NOMO-1 (cell line): ENCODE results near the gene ZNF787.

ENCODE experiments used
- DNase-seq, 2 experiments: peaks; one replicate each; lab custom pipeline; 2025; ENCODE audit not compliant: unreplicated experiment in 2 of 2; lab: John Stamatoyannopoulos, UW

Gene ZNF787

DNA sequence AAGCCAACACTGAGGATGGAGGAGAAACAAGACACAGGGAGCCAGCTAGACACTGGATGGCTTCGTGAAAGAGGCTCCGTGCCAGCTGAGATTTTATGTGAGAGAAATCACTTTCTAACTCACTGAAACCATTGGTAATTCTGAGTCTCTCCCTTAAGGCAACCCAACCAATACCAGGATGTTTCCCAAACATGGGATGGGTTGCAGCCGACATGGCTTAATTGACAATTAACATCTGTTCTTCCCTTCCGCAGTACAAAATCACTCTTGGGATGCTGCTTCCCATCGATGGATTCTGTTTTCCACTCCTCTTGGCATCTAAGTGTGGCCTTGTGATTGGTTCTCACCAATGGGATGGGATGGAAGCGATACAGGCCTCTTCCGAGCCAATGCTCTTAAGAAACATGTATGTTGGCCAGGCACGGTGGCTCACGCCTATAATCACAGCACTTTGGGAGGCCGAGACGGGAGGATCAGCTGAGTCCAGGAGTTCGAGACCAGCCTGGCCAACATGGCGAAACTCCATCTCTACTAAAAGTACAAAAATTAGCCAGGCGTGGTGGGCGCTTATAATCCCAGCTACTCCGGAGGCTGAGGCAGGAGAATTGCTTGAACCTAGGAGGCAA is 2.3 kb upstream of the ZNF787 start:
- DNase-seq = no peak

DNA sequence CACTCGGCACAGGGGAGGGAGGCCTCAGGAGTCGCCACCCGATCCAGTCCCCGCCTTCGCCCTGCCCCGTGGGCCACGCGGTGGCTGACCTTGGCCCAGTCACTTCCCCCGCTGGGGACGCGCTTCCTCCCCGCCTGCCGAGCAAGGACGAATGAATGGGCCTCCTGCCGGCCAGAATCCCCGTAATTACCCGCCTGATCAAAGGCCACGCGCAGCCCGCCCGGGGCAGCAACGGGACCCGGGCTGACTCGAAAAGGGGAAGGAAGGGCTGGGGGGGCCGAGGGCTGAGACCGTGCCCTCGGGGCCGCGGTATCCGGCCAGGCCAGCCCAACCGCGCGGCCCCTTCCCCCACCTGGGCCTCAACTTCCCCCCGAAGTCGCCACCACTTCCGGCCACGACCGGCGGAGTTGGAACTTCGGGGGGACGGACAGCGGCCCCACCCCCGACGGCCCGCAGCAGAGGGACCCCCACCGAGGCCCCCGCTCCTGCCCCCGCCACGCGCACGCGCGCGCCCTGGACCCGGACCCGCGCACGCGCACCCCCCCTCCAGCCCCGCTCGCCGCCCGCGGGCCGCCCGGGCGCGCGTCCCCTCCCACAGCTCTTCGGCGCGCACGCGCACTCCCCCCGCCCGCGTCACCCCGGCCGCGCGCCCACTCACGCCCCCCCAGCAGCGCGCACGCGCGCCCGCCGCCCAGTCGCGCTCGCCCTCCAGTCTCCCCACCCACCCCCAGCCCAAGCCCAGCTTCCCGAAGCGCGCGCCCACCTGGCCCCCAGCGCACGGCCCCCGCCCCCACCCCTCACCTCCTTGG is 520 bp downstream of the ZNF787 start:
- DNase-seq = peak; percentile 86 to 89

DNA sequence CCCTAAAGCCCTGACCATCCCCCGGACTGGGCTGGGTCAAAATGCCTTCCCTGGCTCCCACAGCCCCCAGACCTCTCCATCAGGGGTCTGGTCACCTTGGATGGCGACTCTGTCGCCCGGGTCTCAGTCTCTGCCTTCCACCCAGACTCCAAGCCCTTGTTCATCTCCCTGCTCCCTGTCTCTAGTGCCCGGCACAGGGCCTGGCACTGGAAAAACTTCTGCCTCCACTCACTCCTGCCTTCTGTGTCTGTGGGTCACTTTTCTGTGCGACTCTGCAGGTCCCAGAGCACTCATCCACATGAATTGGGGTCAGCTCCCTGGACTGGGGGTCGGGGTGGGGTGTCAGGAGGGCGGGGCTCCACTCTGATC is 1.1 kb downstream of the ZNF787 start:
- DNase-seq = no peak

DNA sequence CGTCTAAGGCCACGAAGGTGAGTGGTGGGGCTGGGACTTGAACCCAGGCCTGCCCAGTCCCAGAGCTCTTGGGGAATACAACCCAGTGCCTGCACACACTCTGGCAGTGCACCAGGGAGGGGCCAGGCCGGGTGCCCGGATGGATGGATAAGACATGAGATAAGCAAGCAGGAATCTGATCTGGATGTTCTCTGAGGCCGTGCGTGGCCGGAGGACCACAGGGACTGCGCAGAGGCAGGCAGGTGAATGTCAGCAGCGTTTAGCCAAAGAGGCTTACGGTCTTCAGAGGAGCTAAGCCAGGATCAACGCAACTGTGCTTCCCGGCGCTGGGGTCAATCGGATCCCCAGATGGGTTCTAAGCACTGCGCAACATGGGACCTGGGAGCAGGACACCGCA is 1.5 kb downstream of the ZNF787 start:
- DNase-seq = no peak

DNA sequence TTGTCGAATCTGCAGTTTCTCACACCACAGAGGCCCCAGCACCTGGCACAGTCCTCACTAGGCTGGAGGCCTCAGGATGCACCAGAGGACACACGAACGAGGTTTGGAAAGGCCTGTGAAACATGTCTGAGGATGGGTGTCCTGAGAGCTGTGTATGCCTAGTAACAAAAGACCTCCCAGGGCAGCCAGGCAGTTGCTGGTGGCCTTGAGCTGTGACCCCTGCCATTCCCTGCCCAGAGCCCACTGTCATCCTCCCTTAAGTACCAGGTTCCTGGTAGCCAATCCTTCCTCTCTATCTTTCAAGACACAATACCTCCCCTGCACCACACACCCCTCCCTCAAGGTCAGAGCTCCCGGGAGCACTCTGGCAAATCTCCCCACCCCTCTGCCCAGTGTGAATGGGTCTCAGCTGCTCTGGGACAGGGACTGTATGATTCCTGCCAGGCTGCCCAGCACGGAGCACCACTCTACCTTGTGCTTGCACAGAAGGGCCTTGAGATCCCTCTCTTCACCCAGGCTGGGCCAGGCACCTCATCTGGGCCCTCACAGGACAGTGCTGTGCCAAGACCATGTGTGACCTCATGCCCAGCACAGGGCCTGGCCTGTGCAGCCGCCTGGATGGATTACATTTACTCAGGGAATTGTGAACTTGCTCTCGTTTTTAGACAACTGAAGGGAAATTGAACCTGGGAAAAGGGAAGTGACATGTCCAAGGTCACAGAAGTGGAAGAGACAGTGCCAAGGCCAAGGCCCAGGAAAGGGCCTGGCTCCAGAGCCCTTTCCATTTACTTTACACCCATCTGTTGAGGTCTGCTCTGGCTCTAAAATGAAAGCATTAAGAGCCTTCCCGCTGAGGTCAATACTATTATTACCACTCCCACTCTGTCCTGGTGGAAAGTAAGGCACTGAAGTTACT is 2.2 kb downstream of the ZNF787 start:
- no peak for DNase-seq

DNA sequence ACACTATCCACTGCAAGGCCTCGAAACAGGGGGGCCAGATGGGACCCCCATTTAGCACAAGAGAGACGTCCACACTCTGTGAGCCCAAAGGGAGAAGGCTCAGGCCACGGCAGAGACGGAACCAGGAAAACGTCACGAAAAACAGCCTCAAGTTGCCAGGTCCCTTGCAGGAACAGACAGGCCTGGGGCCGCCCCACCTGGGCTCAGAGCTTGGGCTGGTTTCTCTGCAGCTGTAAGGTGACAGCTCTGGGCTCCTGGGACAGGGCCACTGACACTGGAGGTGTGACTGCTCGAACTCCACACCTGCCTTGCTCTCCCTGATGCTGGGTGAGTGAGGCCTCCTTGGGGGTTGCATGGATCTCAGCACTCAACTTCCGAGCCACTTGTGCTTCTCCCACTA is 3.2 kb downstream of the ZNF787 start:
- no peak for DNase-seq

DNA sequence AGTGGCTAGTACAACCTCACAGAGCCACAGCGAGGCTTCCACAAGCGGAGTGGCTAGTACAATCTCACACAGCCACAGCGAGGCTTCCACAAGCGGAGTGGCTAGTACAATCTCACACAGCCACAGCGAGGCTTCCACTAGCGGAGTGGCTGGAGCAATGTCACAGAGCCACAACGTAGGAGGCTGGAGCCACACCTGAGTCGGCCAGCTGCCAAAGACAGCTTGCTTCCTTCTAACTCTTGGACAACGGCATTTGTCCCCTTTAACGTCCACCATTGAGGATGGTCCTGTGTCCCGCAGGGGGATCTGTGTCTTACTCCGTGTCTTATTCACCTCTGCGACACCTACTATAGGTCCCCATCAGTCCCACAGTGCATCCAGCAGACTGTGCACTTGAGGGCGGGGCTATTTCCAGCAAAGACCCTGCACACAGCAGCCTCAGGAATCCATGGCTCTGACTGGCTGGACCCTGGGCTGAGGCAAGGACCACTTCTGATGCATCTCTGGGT is 3.7 kb downstream of the ZNF787 start:
- DNase-seq = no peak

DNA sequence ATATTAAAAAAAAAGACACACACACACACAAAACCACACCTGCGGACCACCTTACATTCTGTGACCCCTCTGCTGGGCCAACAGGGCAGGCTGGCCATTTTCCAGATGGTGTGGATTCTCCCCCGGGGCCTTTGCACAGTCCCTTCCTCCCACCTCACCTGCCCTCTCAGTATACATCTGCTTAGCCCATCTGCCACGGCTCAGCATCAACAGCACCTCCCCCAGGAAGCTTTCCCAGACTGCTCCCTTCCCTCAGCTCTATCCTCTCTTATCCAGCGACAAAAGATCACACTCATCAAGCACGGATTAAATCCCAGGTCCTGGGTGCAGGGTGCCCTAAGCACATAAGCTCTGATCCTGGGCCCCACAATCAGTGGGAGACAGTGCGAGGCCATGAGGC is 4.5 kb downstream of the ZNF787 start:
- DNase-seq = no peak

DNA sequence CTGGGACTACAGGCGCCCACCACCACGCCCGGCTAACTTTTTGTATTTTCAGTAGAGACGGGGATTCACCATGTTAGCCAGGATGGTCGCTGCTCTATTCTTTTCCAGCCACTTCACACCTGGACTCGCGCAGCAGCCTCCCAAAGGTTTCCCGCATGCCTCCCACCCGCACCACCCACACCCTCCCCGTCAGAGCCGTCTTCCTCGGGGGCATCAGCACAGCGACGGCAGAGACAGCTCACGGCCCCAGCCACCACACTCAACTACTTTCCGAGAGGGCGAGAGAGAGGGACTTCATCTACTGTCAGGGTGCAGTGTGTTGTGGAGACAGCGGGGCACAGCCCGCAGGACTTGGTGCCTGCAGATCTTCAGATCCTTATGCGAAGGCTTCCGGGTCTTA is 5.6 kb downstream of the ZNF787 start:
- DNase-seq = no peak

DNA sequence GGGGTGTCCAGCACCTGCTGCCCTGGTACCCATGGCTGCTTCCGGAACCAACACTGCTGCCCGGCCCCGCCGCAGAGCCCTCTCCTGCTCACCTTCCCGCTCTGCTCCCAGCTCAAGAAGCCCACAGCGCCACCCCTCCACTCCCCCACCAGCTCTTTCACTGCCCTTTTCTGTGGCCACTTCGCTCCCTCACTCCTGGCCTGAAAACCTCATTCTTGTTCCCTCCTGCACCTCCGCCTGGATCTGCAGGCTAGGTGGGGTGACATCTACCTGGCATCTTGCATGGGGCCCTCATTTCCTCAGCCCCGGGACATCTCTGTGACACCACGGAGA is 6.4 kb downstream of the ZNF787 start:
- DNase-seq = no peak

DNA sequence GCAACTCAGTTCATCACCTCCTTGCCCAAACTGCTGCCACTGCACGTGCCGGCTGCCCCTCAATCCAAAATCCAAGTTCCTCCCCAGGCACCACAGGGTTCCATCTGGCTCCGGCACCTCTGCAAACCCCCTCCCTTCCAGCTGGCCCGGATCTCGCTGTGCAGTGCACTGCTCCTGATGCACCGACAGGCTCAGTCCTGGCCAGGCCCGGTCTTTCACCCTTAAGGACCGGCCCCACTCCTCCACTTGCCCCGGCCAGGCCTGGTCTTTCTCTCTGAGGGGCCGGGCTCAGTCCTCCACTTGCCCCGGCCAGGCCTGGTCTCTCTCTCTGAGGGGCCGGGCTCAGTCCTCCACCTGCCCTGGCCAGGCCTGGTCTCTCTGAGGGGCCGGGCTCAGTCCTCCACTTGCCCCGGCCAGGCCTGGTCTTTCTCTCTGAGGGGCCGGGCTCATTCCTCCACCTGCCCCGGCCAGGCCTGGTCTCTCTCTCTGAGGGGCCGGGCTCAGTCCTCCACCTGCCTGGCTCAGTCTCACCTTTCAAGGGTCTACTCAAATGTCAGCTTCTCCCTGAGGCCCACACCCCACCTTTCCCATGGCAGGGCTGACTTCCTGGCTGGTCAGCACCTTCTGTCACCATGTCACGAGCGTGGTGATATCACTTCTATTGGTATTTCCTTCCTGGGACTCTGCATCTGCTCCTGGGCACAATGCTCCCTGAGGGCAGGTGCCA is 6.9 kb downstream of the ZNF787 start:
- DNase-seq = no peak

DNA sequence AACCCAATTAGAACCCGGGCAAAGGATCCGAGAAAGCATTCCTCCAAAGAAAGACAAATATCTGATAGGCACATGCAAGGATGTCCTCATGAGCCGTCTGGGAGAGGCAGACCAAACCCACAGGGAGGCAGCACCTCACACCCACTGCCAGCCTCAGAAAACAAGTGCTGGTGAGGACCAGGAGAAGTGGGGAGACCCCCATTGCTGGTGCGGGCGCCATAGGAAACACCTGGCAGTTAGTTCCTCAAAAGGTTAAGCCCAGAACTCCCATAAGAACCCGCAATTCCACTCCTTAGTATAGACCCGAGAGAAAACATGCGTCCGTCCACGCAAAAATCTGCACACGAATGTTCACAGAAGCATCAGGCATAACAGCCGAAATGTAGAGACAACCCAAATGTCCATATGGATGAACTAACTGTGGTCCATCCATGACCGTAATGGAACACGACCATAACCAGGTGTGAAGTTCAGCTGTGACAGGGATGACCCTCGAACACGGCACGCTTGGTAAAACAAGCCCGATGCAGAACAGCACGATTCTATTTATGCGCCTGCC is 7.9 kb downstream of the ZNF787 start:
- no peak for DNase-seq

DNA sequence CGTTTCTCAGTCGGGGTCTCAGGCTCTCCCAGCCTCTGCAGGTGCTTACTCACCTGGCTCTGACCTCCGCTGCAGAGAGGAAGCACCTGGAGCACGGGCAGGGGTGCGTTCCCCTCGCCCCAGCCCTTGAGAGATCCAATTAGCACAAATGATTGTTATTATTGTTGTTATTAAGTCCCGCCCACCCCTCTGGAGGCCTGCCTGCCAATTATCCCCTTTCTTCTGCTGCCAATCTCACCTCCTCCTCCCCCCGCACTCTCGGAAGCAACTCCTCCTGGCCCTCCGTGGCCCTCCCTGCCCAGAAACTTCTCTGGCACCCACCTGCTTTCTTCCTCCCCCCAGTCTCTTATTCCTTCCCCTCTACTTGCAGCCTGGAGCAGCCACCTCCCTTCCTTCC is 8.8 kb downstream of the ZNF787 start:
- DNase-seq = no peak

DNA sequence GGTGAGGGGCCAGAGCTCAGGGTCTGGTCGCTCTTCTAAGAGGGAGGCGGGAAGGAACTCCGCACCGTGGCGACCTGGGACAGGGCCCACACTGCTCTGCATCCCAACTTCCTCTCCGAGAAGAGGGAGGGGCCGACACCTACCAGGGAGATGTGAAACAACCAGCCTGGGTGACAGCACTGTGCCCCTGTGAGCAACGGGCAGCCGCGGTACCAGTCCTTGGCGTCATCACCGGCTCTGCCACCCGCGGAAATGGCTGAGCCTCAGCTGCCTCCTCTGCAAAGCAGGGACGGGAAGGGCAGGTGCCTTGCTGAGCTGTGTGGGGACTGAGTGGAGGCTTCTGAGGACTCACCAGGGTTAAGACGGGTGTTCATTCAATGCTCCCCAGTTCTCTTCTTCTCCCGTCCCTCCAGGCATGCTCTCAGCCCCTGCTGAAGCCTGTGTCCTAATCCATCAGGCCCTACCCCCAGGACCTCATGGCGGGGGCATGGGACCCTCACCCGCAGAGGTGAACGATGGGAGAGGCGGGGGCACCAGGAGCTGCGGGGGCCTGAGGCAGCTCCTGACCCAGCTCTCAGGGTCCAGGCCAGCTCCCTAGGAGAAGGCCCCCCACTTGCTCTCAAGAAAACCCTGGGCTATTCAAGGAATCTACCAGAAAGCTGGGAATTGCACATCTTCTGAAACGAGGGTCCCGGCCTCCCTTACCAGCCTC is 9.3 kb downstream of the ZNF787 start:
- DNase-seq = peak; percentile 52 to 76

DNA sequence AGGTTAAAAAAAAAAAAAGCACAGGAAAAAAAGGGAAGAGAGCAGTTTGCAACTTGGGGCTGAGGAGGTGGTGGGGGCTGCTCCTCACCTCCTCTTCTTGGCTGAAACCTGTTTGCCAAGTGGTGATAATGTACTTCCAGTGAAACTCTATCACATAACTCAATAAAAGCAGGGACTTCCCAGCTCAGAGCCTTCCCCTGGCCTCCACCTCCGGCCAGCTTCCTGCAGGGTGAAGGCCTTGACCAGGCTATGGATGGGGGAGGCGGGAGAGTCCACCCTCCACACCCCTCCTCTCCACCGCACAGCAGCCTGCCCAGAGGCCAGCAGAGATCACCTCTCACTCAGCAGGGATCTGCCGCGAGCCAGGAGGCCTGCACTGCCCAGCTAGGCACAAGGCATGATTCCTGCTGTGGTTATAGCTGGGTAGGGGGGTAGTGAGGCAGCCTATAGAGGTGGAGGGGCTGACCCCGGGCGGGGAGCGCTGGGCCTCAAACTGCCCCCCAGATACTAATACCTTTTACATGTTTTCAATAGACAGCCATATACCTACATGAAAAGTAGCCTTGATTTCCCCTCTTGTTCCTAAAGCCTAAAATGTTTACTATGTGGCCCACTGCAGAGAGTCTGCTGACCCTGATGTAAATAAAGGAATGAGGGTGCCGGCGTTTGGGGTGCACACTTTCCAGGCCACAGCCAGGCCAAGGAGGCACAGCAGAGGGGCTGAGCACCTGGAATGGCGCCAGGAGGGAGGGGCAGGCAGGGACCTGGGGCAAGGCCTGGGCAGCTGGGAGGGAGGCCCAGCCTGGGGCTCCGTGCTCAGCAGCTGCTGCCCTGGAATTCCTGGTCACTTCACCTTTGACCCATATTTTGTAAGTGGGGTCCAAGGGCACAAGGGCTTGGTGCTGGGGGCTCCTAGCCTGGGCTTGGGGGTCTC is 10.3 kb downstream of the ZNF787 start:
- DNase-seq = no peak

DNA sequence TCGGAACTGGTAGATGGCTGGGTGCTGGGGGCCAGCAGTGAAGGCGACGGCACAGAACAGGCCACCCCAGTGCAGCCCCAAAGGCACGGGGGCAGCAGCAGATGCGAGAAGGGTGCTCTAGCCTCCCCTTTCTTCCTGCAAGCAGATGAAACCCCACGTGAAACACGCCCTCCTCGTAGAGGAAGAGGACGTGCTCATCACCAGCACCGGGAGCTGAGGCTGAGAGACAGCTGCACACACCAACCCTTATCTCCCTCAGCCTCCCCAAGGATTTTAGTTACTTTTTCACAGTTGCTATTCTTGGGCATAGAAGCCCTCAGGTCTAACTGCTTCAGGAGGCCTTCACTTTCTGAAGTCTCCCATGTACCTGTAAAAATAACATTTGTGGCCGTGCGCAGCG is 11.9 kb downstream of the ZNF787 start:
- no peak for DNase-seq

DNA sequence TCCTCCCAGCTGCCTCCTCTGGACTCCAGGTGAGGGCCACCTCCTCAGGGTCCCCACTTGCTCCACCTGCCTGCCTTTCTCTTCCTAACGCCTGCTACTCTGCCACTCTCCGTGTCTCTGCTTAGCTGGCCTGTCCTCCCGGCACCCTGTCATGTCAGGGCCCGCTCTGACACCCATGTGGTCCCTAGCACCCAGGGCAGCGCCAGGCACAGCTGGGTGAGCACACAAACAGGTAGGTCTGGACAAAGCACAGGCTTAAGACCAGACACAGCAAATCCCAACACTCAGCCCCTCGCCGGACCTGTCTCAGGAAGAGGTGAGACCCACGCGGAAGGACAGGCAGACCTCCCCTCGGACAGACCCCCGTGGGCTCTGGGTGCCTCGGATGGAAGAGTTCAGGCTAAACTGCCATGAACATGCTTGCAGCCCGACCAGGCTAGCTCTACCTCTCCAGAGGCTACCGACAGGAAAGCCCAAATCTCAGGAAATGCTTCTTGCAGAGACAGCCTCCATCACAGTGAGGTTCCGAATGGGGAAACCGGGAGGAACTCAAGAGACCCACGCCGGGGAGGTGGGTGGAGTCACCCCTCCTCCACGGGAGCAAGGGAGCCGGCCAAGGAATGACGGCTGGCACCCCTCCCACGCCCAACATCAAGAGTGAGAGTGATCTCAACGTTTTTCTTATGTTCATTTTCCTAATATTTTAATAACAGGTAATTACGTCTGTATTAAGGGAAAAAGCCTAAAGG is 12.5 kb downstream of the ZNF787 start:
- no peak for DNase-seq
